Small intestine (tissue), 7 donors: ENCODE results near the gene SLC25A47. TPM values are rescaled to one million over a fixed set of nuclear protein-coding genes. Genes with fewer than 3 reads are reported as not detected.
A peak's percentile ranks its signal among the peaks of the same experiment; 100 is the strongest.

Source experiments
- DNase-seq, 2 donors: peaks; one replicate each; pipeline versions ENCODE4 v3.0.0 to v3.0.0-alpha.2; 2013
- FAIRE-seq: peaks from 2 replicates; lab custom pipeline; 2012; peaks lifted over from hg19 to GRCh38; lab: Jason Lieb, UNC
- H3K27ac ChIP-seq, 3 donors: one replicate each; pipeline ENCODE4 v1.5.1; 2013; ENCODE audit warnings: low read length in 2 of 3, mild to moderate bottlenecking in 2 of 3, control low read depth in 1 of 3, inconsistent platforms in 1 of 3, low read depth in 1 of 3, moderate library complexity in 1 of 3
- H3K27me3 ChIP-seq, 3 donors: one replicate each; pipeline ENCODE4 v1.6.1; 2013; ENCODE audit warnings: low read length in 3 of 3, inconsistent platforms in 1 of 3; ENCODE audit not compliant: control insufficient read depth in 3 of 3, insufficient read depth in 3 of 3
- H3K36me3 ChIP-seq, 3 donors: one replicate each; pipeline ENCODE4 v1.6.1; 2013; ENCODE audit warnings: low read length in 3 of 3, inconsistent platforms in 1 of 3, low read depth in 1 of 3, mild to moderate bottlenecking in 1 of 3, moderate library complexity in 1 of 3; ENCODE audit not compliant: control insufficient read depth in 3 of 3, insufficient read depth in 2 of 3
- H3K4me1 ChIP-seq, 3 donors: one replicate each; pipeline ENCODE4 v1.6.1; 2013; ENCODE audit warnings: low read length in 2 of 3, inconsistent platforms in 1 of 3, low read depth in 1 of 3, mild to moderate bottlenecking in 1 of 3, moderate library complexity in 1 of 3; ENCODE audit not compliant: control insufficient read depth in 3 of 3, insufficient read depth in 2 of 3
- H3K4me3 ChIP-seq, 3 donors: one replicate each; pipeline ENCODE4 v1.5.1; 2013; ENCODE audit warnings: low read length in 3 of 3, control low read depth in 1 of 3, inconsistent platforms in 1 of 3, low read depth in 1 of 3, mild to moderate bottlenecking in 1 of 3, moderate library complexity in 1 of 3
- H3K9me3 ChIP-seq, 2 donors: one replicate each; pipeline ENCODE4 v1.6.1; 2013; ENCODE audit warnings: low read depth in 1 of 2, low read length in 1 of 2; ENCODE audit not compliant: control insufficient read depth in 2 of 2, insufficient read depth in 1 of 2
- WGBS, 3 donors: extraction: QIAGEN DNeasy Blood & Tissue Kit; methylation state at CpG; one replicate each; pipeline ENCODE4 v1.1.7; 2013; 5-methylcytosine and 5-hydroxymethylcytosine counted together
- polyA plus RNA-seq, 4 donors: library from polyadenylated mRNA; stranded (reverse) in 3 of 4; unstranded in 1 of 4; fragments of 200-250 nt in 3 of 4; fragments of 120-200 nt in 1 of 4; gene quantifications; one replicate each; pipeline versions ENCODE4 v1.2.1 to v1.2.3, GENCODE V29; 2013
- donor health status: healthy with polysubstance abuse.
- donor health status: control.
- donor health status: control.
- donor health status: Bipolar disorder and iron deficiency.
- donor health status: healthy.

SLC25A47 gene
- polyA plus RNA-seq, 4 donors: 0.38 to 1.6 (median 0.80) TPM

GRCh38 chr14:100313464-100314230 is 9.5 kb upstream of the SLC25A47 start:
- Histone ChIP-seq H3K4me1 (peaks cover 0 to 9% (median 0%) of the 10 kb centered on the region in 3 donors), H3K9me3 (no peaks in the 10 kb centered on the region), H3K36me3 (no peaks in the 10 kb centered on the region), H3K27ac (no peak overlapping the region), H3K27me3 (peaks cover 0 to 11% (median 0%) of the 10 kb centered on the region in 3 donors), H3K4me3 (no peak overlapping the region)
- DNase-seq: peak in 1 of 2 donors; percentile 52
- WGBS, 3 donors: 78 to 84% (median 80%) methylated on average over 22 to 26 of the region's 26 CpGs
- no peak for FAIRE-seq

- Histone ChIP-seq H3K4me3 (no peak overlapping the region), H3K4me1 (peaks cover 0 to 9% (median 0%) of the 10 kb centered on the region in 3 donors), H3K36me3 (no peaks in the 10 kb centered on the region), H3K27ac (no peak overlapping the region), H3K27me3 (peaks cover 0 to 11% (median 0%) of the 10 kb centered on the region in 3 donors), H3K9me3 (no peaks in the 10 kb centered on the region)
- 65 to 81% (median 78%) methylated on average over 6 of the region's 6 CpGs for WGBS, 3 donors
- FAIRE-seq (no peak), DNase-seq (no peak)
Measured at GRCh38 chr14:100314724-100315123, 8.4 kb upstream of the SLC25A47 start.

GRCh38 chr14:100317389-100317788 is 5.8 kb upstream of the SLC25A47 start:
- FAIRE-seq: no peak
- no peak overlapping the region for H3K27ac ChIP-seq

GRCh38 chr14:100317912-100318808 is 5.0 kb upstream of the SLC25A47 start:
- no peaks in the 10 kb centered on the region for H3K36me3 ChIP-seq
- peaks cover 0 to 5% (median 0%) of the 10 kb centered on the region in 3 donors for H3K4me1 ChIP-seq
- DNase-seq (peak; percentile 45 to 64), FAIRE-seq (no peak)
- peak overlapping the region in 1 of 3 donors; percentile 25 for H3K4me3 ChIP-seq
- no peaks in the 10 kb centered on the region for H3K9me3 ChIP-seq
- peaks cover 0 to 2% (median 0%) of the 10 kb centered on the region in 3 donors for H3K27me3 ChIP-seq
- H3K27ac ChIP-seq: no peak overlapping the region
- WGBS, 3 donors: 28 to 44% (median 33%) methylated on average over 31 to 40 of the region's 40 CpGs

More at GRCh38 chr14:100317389-100317788, 5.8 kb upstream of the SLC25A47 start:
- peaks cover 0 to 8% (median 0%) of the 10 kb centered on the region in 3 donors for H3K27me3 ChIP-seq
- whole genome bisulfite sequencing, 3 donors: 79 to 89% (median 83%) methylated on average over 5 to 6 of the region's 6 CpGs
- peaks cover 0 to 9% (median 0%) of the 10 kb centered on the region in 3 donors for H3K4me1 ChIP-seq
- no peaks in the 10 kb centered on the region for H3K9me3 ChIP-seq
- DNase-seq: no peak
- H3K36me3 ChIP-seq: no peaks in the 10 kb centered on the region
- no peak overlapping the region for H3K4me3 ChIP-seq

GRCh38 chr14:100320157-100320856 is 2.8 kb upstream of the SLC25A47 start:
- Histone ChIP-seq H3K4me1 (peaks cover 0 to 11% (median 0%) of the 10 kb centered on the region in 3 donors), H3K36me3 (no peaks in the 10 kb centered on the region), H3K27ac (no peak overlapping the region), H3K9me3 (no peaks in the 10 kb centered on the region), H3K27me3 (no peaks in the 10 kb centered on the region), H3K4me3 (no peak overlapping the region)
- FAIRE-seq (no peak), DNase-seq (no peak)
- 63 to 81% (median 75%) methylated on average over 12 of the region's 12 CpGs for WGBS, 3 donors

GRCh38 chr14:100321473-100322137 is 1.5 kb upstream of the SLC25A47 start:
- DNase-seq (no peak), FAIRE-seq (no peak)
- 35 to 68% (median 45%) methylated on average over 9 of the region's 9 CpGs for WGBS, 3 donors

GRCh38 chr14:100322138-100322957 is 791 bp upstream of the SLC25A47 start:
- FAIRE-seq: no peak
- DNase-seq: no peak
- 83 to 86% (median 85%) methylated on average over 15 of the region's 15 CpGs for WGBS, 3 donors

More at GRCh38 chr14:100321473-100322137, 1.5 kb upstream of the SLC25A47 start:
- H3K27me3 ChIP-seq: no peaks in the 10 kb centered on the region
- no peaks in the 10 kb centered on the region for H3K9me3 ChIP-seq
- H3K4me3 ChIP-seq: no peak overlapping the region
- H3K27ac ChIP-seq: no peak overlapping the region
- H3K4me1 ChIP-seq: peaks cover 0 to 15% (median 4%) of the 10 kb centered on the region in 3 donors
- H3K36me3 ChIP-seq: no peaks in the 10 kb centered on the region

More at GRCh38 chr14:100322138-100322957, 791 bp upstream of the SLC25A47 start:
- peaks cover 0 to 15% (median 4%) of the 10 kb centered on the region in 3 donors for H3K4me1 ChIP-seq
- no peak overlapping the region for H3K27ac ChIP-seq
- H3K27me3 ChIP-seq: no peaks in the 10 kb centered on the region
- H3K4me3 ChIP-seq: no peak overlapping the region
- H3K36me3 ChIP-seq: no peaks in the 10 kb centered on the region
- no peaks in the 10 kb centered on the region for H3K9me3 ChIP-seq
